A549 (cell line): ENCODE data around the gene TMEM60. TPM values are rescaled to one million over a fixed set of nuclear protein-coding genes. Genes with fewer than 3 reads are reported as not detected.

Experiments
- ATAC-seq, 2 experiments: fragments of 200-7000 bp in 1 of 2; fragments of >200 bp in 1 of 2; cut with Nextera tagmentation in 1 of 2; cut with Tn5 transposase in 1 of 2; 3 replicates each; pipeline versions ENCODE4 v1.8.0 to v1.9.1; 2018 to 2020; ENCODE audit warnings: mild to moderate bottlenecking in 1 of 2, moderate library complexity in 1 of 2
- CTCF ChIA-PET: fragments of 300-600 bp; sonication (Branson Sonifier 250); formaldehyde crosslinking; extraction: SDS; loops from one replicate; lab custom pipeline; 2021; ENCODE audit warnings: antibody characterized with exemption, inconsistent platforms; lab: Yijun Ruan, JAX
- POLR2A ChIA-PET: fragments of 350-600 bp; formaldehyde crosslinking; extraction: SDS; loops from one replicate; lab custom pipeline; 2021; ENCODE audit warnings: antibody characterized with exemption, inconsistent platforms; lab: Yijun Ruan, JAX
- DNase-seq, 2 experiments: peaks; one replicate each; pipeline versions ENCODE4 v3.0.0 to v3.0.0-alpha.2; 2011 to 2016; ENCODE audit warnings: low read depth in 1 of 2, low spot score in 1 of 2
- FAIRE-seq: peaks from 2 replicates; lab custom pipeline; 2011; peaks lifted over from hg19 to GRCh38; lab: Jason Lieb, UNC
- H3K27ac ChIP-seq, 2 experiments: fragments of >200 bp; sonication (Bioruptor Twin); formaldehyde crosslinking; 3 replicates each; pipeline ENCODE4 v1.5.1; 2016 to 2017
- H3K4me1 ChIP-seq: fragments of >200 bp; sonication (Bioruptor Twin); formaldehyde crosslinking; 3 replicates; pipeline ENCODE4 v1.6.1; 2016
- H3K4me2 ChIP-seq: fragments of >200 bp; sonication (Bioruptor Twin); formaldehyde crosslinking; 3 replicates; pipeline ENCODE4 v1.6.1; 2016
- H3K4me3 ChIP-seq: fragments of >200 bp; sonication (Bioruptor Twin); formaldehyde crosslinking; 3 replicates; pipeline ENCODE4 v1.5.1; 2016
- H3K9me3 ChIP-seq: fragments of >200 bp; sonication (Bioruptor Twin); formaldehyde crosslinking; 3 replicates; pipeline ENCODE4 v1.6.1; 2016
- BHLHE40 ChIP-seq: IDR thresholded peaks from 2 replicates; pipeline ENCODE4 v1.6.1; 2012; ENCODE audit warnings: low read depth, low read length, inconsistent platforms
- FOXS1 ChIP-seq: fragments of 250-450 bp; sonication (Bioruptor Pico); IDR thresholded peaks from 2 replicates; pipeline ENCODE4 v1.5.0; 2020; ENCODE audit warnings: mild to moderate bottlenecking, moderate library complexity
- HOXB5 ChIP-seq: fragments of 250-450 bp; sonication (Bioruptor Pico); IDR thresholded peaks from 2 replicates; pipeline ENCODE4 v1.5.0; 2020; ENCODE audit warnings: mild to moderate bottlenecking, moderate library complexity
- KDM5A ChIP-seq: fragments of 200-600 bp; sonication (generic); IDR thresholded peaks from 2 replicates; pipeline ENCODE4 v1.6.1; 2016; ENCODE audit warnings: antibody characterized with exemption, mild to moderate bottlenecking
- NPAS2 ChIP-seq: fragments of 250-450 bp; sonication (Bioruptor Pico); IDR thresholded peaks from 2 replicates; pipeline ENCODE4 v1.8.0; 2022; ENCODE audit warnings: mild to moderate bottlenecking, moderate library complexity, borderline replicate concordance
- POLR2AphosphoS2 ChIP-seq: conservative IDR thresholded peaks from 2 replicates; pipeline ENCODE4 v1.6.1; 2012; ENCODE audit warnings: low read length, improper control_type of control experiment, inconsistent platforms
- RCOR1 ChIP-seq: fragments of 150-350 bp; IDR thresholded peaks from 2 replicates; pipeline ENCODE4 v1.6.1; 2014; ENCODE audit warnings: antibody characterized with exemption, low read length, low read depth
- RFX5 ChIP-seq: fragments of 450-650 bp; IDR thresholded peaks from 2 replicates; pipeline ENCODE4 v1.7.1; 2014; ENCODE audit warnings: antibody characterized with exemption, mild to moderate bottlenecking, moderate library complexity
- whole genome bisulfite sequencing: methylation state at CpG from one replicate; pipeline ENCODE4 v1.1.6; 2017; ENCODE audit errors: missing lambda C conversion rate; 5-methylcytosine and 5-hydroxymethylcytosine counted together
- polyA plus RNA-seq, 4 experiments: library from polyadenylated mRNA; depleted of rRNA in 3 of 4; stranded (reverse); fragments of >200 nt; fragmentation: RNase III in 1 of 4; extraction: RNeasy Plus Mini Kit Qiagen cat#74134 plus additional on column Dnase treatment in 1 of 4; gene quantifications; 2 replicates in 3 of 4; 3 replicates in 1 of 4; pipeline ENCODE4 v1.2.3, GENCODE V29; 2011 to 2017
- TF ChIP-seq, protein P1 (sequence below): IDR thresholded peaks from 2 replicates; pipeline ENCODE4 v1.6.1; 2012
- TF ChIP-seq, protein P2 (sequence below): fragments of 200-600 bp; sonication (generic); IDR thresholded peaks from 2 replicates; pipeline ENCODE4 v1.6.1; 2016; ENCODE audit warnings: antibody characterized with exemption, mild to moderate bottlenecking, moderate library complexity
- TF ChIP-seq, protein P3 (sequence below): fragments of >200 bp; sonication (Bioruptor Twin); formaldehyde crosslinking; IDR thresholded peaks from 2 replicates; pipeline ENCODE4 v1.6.1; 2016
- TF ChIP-seq, protein P4 (sequence below): IDR thresholded peaks from 2 replicates; pipeline ENCODE4 v1.6.1; 2012; ENCODE audit warnings: low read depth, borderline replicate concordance
- TF ChIP-seq, protein P5 (sequence below): fragments of >200 bp; sonication (Bioruptor Twin); formaldehyde crosslinking; IDR thresholded peaks from 3 replicates; pipeline ENCODE4 v1.5.1; 2016
- TF ChIP-seq, protein P6 (sequence below): fragments of 250-450 bp; sonication (Bioruptor Pico); IDR thresholded peaks from 2 replicates; pipeline ENCODE4 v1.5.0; 2020; ENCODE audit warnings: low read depth, mild to moderate bottlenecking, moderate library complexity

Gene TMEM60
- polyA plus RNA-seq, 2 of the 4 experiments (the other 2 are of a cell fraction): 33.8 to 54.7 TPM

DNA sequence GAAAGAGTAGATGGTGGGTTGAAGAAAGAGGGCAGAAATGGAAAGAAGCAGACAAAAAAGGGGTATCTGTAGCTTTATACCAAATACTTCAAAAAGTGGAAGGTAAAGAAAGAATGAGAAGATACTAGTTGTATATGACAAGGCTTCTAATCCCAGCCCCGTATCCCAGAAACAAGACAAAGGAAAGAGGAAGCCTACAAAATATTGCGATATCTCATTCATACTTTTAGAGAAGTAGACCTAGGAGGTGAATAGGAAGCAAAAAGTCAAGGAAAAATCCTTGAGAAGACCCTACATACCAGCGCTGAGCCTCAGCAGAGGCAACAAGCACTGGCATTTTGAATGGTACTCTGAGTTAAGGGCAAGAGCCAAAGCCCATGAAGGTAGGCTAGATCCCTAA, 26.9 kb upstream of the TMEM60 start (continued):
- TF ChIP-seq, protein P1, sequence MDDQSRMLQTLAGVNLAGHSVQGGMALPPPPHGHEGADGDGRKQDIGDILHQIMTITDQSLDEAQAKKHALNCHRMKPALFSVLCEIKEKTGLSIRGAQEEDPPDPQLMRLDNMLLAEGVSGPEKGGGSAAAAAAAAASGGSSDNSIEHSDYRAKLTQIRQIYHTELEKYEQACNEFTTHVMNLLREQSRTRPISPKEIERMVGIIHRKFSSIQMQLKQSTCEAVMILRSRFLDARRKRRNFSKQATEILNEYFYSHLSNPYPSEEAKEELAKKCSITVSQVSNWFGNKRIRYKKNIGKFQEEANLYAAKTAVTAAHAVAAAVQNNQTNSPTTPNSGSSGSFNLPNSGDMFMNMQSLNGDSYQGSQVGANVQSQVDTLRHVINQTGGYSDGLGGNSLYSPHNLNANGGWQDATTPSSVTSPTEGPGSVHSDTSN: no peak
- TF ChIP-seq, protein P2, sequence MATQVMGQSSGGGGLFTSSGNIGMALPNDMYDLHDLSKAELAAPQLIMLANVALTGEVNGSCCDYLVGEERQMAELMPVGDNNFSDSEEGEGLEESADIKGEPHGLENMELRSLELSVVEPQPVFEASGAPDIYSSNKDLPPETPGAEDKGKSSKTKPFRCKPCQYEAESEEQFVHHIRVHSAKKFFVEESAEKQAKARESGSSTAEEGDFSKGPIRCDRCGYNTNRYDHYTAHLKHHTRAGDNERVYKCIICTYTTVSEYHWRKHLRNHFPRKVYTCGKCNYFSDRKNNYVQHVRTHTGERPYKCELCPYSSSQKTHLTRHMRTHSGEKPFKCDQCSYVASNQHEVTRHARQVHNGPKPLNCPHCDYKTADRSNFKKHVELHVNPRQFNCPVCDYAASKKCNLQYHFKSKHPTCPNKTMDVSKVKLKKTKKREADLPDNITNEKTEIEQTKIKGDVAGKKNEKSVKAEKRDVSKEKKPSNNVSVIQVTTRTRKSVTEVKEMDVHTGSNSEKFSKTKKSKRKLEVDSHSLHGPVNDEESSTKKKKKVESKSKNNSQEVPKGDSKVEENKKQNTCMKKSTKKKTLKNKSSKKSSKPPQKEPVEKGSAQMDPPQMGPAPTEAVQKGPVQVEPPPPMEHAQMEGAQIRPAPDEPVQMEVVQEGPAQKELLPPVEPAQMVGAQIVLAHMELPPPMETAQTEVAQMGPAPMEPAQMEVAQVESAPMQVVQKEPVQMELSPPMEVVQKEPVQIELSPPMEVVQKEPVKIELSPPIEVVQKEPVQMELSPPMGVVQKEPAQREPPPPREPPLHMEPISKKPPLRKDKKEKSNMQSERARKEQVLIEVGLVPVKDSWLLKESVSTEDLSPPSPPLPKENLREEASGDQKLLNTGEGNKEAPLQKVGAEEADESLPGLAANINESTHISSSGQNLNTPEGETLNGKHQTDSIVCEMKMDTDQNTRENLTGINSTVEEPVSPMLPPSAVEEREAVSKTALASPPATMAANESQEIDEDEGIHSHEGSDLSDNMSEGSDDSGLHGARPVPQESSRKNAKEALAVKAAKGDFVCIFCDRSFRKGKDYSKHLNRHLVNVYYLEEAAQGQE: no peak
- no peak for TF ChIP-seq FOXS1 (CRISPR knock-in tag)
- TF ChIP-seq, protein P3, sequence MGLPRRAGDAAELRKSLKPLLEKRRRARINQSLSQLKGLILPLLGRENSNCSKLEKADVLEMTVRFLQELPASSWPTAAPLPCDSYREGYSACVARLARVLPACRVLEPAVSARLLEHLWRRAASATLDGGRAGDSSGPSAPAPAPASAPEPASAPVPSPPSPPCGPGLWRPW: no peak
- TF ChIP-seq, all 56 proteins: peak for 0

DNA sequence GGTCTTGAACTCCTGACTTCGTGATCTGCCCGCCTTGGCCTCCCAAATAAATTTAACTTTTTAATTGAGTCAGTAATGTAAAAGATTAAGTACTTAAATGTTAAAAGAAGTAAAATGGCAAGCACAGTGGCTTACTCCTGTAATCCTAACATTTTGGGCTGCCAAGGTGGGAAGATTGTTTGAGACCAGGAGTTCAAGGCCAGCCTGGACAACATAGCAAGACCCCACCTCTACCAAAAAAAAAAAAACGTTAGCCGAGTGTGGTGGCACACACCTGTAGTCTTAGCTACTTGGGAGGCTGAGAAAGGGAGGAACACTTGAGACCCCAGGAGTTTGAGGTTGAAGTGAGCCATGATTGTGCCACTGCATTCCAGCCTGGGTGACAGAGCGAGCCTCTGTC, 26.4 kb upstream of the TMEM60 start:
- POLR2A ChIA-PET: no interaction called here
- CTCF ChIA-PET: interaction anchor here (1.1 to 2.1 kb wide), 2 partner anchors 10 to 65 kb away, joined by 4 to 12 read pairs; no protein-coding TSS in a partner anchor
- no peak for ATAC-seq

More for the DNA sequence above, 26.4 kb upstream of the TMEM60 start:
- no peak for FAIRE-seq
- no peak overlapping the region for H3K27ac ChIP-seq
- TF ChIP-seq, protein P4, sequence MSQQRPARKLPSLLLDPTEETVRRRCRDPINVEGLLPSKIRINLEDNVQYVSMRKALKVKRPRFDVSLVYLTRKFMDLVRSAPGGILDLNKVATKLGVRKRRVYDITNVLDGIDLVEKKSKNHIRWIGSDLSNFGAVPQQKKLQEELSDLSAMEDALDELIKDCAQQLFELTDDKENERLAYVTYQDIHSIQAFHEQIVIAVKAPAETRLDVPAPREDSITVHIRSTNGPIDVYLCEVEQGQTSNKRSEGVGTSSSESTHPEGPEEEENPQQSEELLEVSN: no peak
- TF ChIP-seq, protein P5, sequence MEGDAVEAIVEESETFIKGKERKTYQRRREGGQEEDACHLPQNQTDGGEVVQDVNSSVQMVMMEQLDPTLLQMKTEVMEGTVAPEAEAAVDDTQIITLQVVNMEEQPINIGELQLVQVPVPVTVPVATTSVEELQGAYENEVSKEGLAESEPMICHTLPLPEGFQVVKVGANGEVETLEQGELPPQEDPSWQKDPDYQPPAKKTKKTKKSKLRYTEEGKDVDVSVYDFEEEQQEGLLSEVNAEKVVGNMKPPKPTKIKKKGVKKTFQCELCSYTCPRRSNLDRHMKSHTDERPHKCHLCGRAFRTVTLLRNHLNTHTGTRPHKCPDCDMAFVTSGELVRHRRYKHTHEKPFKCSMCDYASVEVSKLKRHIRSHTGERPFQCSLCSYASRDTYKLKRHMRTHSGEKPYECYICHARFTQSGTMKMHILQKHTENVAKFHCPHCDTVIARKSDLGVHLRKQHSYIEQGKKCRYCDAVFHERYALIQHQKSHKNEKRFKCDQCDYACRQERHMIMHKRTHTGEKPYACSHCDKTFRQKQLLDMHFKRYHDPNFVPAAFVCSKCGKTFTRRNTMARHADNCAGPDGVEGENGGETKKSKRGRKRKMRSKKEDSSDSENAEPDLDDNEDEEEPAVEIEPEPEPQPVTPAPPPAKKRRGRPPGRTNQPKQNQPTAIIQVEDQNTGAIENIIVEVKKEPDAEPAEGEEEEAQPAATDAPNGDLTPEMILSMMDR: no peak
- TF ChIP-seq, protein P2: no peak
- TF ChIP-seq KDM5A: no peak
- no peak for TF ChIP-seq BHLHE40
- TF ChIP-seq POLR2AphosphoS2: no peak
- TF ChIP-seq RCOR1: no peak
- TF ChIP-seq NPAS2 (CRISPR knock-in tag): no peak
- no peak for TF ChIP-seq RFX5
- no peak for TF ChIP-seq HOXB5
- TF ChIP-seq, protein P6, sequence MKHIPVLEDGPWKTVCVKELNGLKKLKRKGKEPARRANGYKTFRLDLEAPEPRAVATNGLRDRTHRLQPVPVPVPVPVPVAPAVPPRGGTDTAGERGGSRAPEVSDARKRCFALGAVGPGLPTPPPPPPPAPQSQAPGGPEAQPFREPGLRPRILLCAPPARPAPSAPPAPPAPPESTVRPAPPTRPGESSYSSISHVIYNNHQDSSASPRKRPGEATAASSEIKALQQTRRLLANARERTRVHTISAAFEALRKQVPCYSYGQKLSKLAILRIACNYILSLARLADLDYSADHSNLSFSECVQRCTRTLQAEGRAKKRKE: no peak
- H3K4me2 ChIP-seq: no peak overlapping the region
- H3K9me3 ChIP-seq: peaks cover 24% of the 10 kb centered on the region
- no peaks in the 10 kb centered on the region for H3K4me1 ChIP-seq
- WGBS: 89% methylated on average over 5 of the region's 5 CpGs
- no peak for DNase-seq
- no peak overlapping the region for H3K4me3 ChIP-seq
